H9 (cell line): ENCODE results near the gene ZNF774. TPM values are rescaled to one million over a fixed set of nuclear protein-coding genes. Genes with fewer than 3 reads are reported as not detected.

ENCODE experiments used
- DNase-seq: peaks from one replicate; pipeline ENCODE4 v3.0.0-alpha.2; 2017
- H2AFZ ChIP-seq: one replicate; pipeline ENCODE4 v1.6.1; 2013; ENCODE audit warnings: mild to moderate bottlenecking, low read length, control low read depth, moderate library complexity
- H2AK5ac ChIP-seq: 2 replicates; pipeline ENCODE4 v1.6.1; 2013; ENCODE audit warnings: low read length, control low read depth, mixed read lengths; ENCODE audit not compliant: insufficient read length
- H2BK120ac ChIP-seq: one replicate; pipeline ENCODE4 v1.6.1; 2013; ENCODE audit warnings: low read depth, mild to moderate bottlenecking, low read length, control low read depth, inconsistent platforms; ENCODE audit not compliant: poor library complexity, severe bottlenecking
- H2BK12ac ChIP-seq: 2 replicates; pipeline ENCODE4 v1.6.1; 2013; ENCODE audit warnings: low read length, control low read depth, mixed read lengths, low read depth; ENCODE audit not compliant: insufficient read length
- H2BK15ac ChIP-seq: 2 replicates; pipeline ENCODE4 v1.6.1; 2013; ENCODE audit warnings: low read depth, low read length, control low read depth
- H2BK20ac ChIP-seq: one replicate; pipeline ENCODE4 v1.6.1; 2013; ENCODE audit warnings: low read depth, mild to moderate bottlenecking, low read length, control low read depth, inconsistent platforms; ENCODE audit not compliant: poor library complexity, severe bottlenecking
- H2BK5ac ChIP-seq: 2 replicates; pipeline ENCODE4 v1.6.1; 2013; ENCODE audit warnings: low read length, control low read depth, mixed read lengths; ENCODE audit not compliant: insufficient read length
- H3K14ac ChIP-seq: 2 replicates; pipeline ENCODE4 v1.6.1; 2013; ENCODE audit warnings: low read length, control low read depth; ENCODE audit not compliant: insufficient read depth
- H3K18ac ChIP-seq: 2 replicates; pipeline ENCODE4 v1.6.1; 2013; ENCODE audit warnings: low read depth, mild to moderate bottlenecking, mixed read lengths, low read length, control low read depth; ENCODE audit not compliant: insufficient read length
- H3K23ac ChIP-seq: 2 replicates; pipeline ENCODE4 v1.6.1; 2013; ENCODE audit warnings: low read length, control low read depth, mixed read lengths, low read depth; ENCODE audit not compliant: insufficient read length
- H3K23me2 ChIP-seq: 2 replicates; pipeline ENCODE4 v1.6.1; 2013; ENCODE audit warnings: low read depth, mild to moderate bottlenecking, mixed read lengths, low read length, control low read depth; ENCODE audit not compliant: insufficient read length, poor library complexity, severe bottlenecking
- H3K27ac ChIP-seq: 2 replicates; pipeline ENCODE4 v1.5.1; 2013; ENCODE audit warnings: low read length, control low read depth, mixed read lengths, low read depth; ENCODE audit not compliant: insufficient read length
- H3K27me3 ChIP-seq: 2 replicates; pipeline ENCODE4 v1.6.1; 2013; ENCODE audit warnings: low read length, control low read depth, inconsistent platforms; ENCODE audit not compliant: insufficient read depth
- H3K4ac ChIP-seq: 2 replicates; pipeline ENCODE4 v1.6.1; 2013; ENCODE audit warnings: low read depth, mild to moderate bottlenecking, control low read depth, inconsistent platforms, low read length, moderate library complexity
- H3K4me1 ChIP-seq: 2 replicates; pipeline ENCODE4 v1.6.1; 2013; ENCODE audit warnings: low read length, control low read depth, inconsistent platforms; ENCODE audit not compliant: insufficient read depth
- H3K4me2 ChIP-seq: 2 replicates; pipeline ENCODE4 v1.6.1; 2013; ENCODE audit warnings: low read length, control low read depth, mixed read lengths; ENCODE audit not compliant: insufficient read length, insufficient read depth
- H3K56ac ChIP-seq: 2 replicates; pipeline ENCODE4 v1.6.1; 2013; ENCODE audit warnings: low read depth, mild to moderate bottlenecking, mixed read lengths, low read length, control low read depth; ENCODE audit not compliant: insufficient read length
- H3K79me1 ChIP-seq: 2 replicates; pipeline ENCODE4 v1.6.1; 2013; ENCODE audit warnings: low read depth, mild to moderate bottlenecking, moderate library complexity, low read length, control low read depth, inconsistent platforms; ENCODE audit not compliant: insufficient read depth, poor library complexity, severe bottlenecking
- H3K79me2 ChIP-seq: 2 replicates; pipeline ENCODE4 v1.6.1; 2013; ENCODE audit warnings: low read length, control low read depth, inconsistent platforms; ENCODE audit not compliant: insufficient read depth
- H3K9ac ChIP-seq: 2 replicates; pipeline ENCODE4 v1.6.1; 2013; ENCODE audit warnings: low read length, control low read depth, mixed read lengths; ENCODE audit not compliant: insufficient read length; ENCODE audit errors: extremely low read depth
- H3K9me3 ChIP-seq: one replicate; pipeline ENCODE4 v1.6.1; 2013; ENCODE audit warnings: low read depth, low read length, inconsistent platforms; ENCODE audit not compliant: control insufficient read depth
- H3T11ph ChIP-seq: one replicate; pipeline ENCODE4 v1.6.1; 2013; ENCODE audit warnings: mild to moderate bottlenecking, low read length, control low read depth, inconsistent platforms
- H4K20me1 ChIP-seq: one replicate; pipeline ENCODE4 v1.6.1; 2013; ENCODE audit not compliant: control insufficient read depth, insufficient read length, insufficient read depth
- H4K5ac ChIP-seq: 2 replicates; pipeline ENCODE4 v1.6.1; 2013; ENCODE audit warnings: low read depth, mild to moderate bottlenecking, mixed read lengths, low read length, control low read depth; ENCODE audit not compliant: insufficient read length
- H4K8ac ChIP-seq: replicated peaks from 2 replicates; pipeline ENCODE4 v1.6.1; 2013; ENCODE audit warnings: low read length, control low read depth, mixed read lengths, low read depth; ENCODE audit not compliant: insufficient read length
- H4K91ac ChIP-seq: 2 replicates; pipeline ENCODE4 v1.6.1; 2013; ENCODE audit warnings: low read depth, mild to moderate bottlenecking, moderate library complexity, mixed read lengths, low read length, control low read depth; ENCODE audit not compliant: insufficient read length
- H3K27ac Mint-ChIP-seq, 3 experiments: 2 replicates in 2 of 3; 3 replicates in 1 of 3; pipeline ENCODE4 v1.8.0; 2020 to 2021; ENCODE audit warnings: mixed read lengths in 3 of 3, mild to moderate bottlenecking in 1 of 3, moderate library complexity in 1 of 3
- H3K27me3 Mint-ChIP-seq: 2 replicates; pipeline ENCODE4 v1.8.0; 2021; ENCODE audit warnings: low read depth, mild to moderate bottlenecking, moderate library complexity, mixed read lengths
- H3K36me3 Mint-ChIP-seq, 3 experiments: 2 replicates in 2 of 3; 3 replicates in 1 of 3; pipeline ENCODE4 v1.8.0; 2020 to 2021; ENCODE audit warnings: low read depth in 3 of 3, mixed read lengths in 3 of 3; ENCODE audit not compliant: insufficient read depth in 1 of 3
- H3K4me1 Mint-ChIP-seq, 2 experiments: 2 replicates each; pipeline ENCODE4 v1.8.0; 2020; ENCODE audit warnings: mixed read lengths in 2 of 2
- H3K4me3 Mint-ChIP-seq, 2 experiments: 2 replicates in 1 of 2; 3 replicates in 1 of 2; pipeline ENCODE4 v1.8.0; 2020 to 2021; ENCODE audit warnings: mild to moderate bottlenecking in 2 of 2, mixed read lengths in 2 of 2, moderate library complexity in 1 of 2
- H3K9me3 Mint-ChIP-seq, 2 experiments: 2 replicates in 1 of 2; 3 replicates in 1 of 2; pipeline ENCODE4 v1.8.0; 2020; ENCODE audit warnings: mild to moderate bottlenecking in 2 of 2, mixed read lengths in 2 of 2, moderate library complexity in 1 of 2
- WGBS: extraction: QIAGEN DNeasy Blood & Tissue Kit; methylation state at CpG from one replicate; pipeline ENCODE4 v1.1.7; 2013; ENCODE audit warnings: missing lambda C conversion rate, low lambda C conversion rate, mixed read lengths; ENCODE audit not compliant: insufficient read length; ENCODE audit errors: extremely low coverage; 5-methylcytosine and 5-hydroxymethylcytosine counted together
- total RNA-seq: library from RNA; stranded (reverse); gene quantifications from 2 replicates; pipeline ENCODE4 v1.2.1, GENCODE V29; 2021
- TF ChIP-seq, protein P1 (sequence below): fragments of 200-600 bp; sonication (generic); conservative IDR thresholded peaks from 3 replicates; pipeline ENCODE4 v1.8.0; 2021; ENCODE audit warnings: antibody characterized with exemption, mild to moderate bottlenecking

Gene ZNF774
- total RNA-seq, 1 experiment from 2014 or later = 2.5 TPM

- H2BK12ac ChIP-seq = no peak overlapping the region
- H3K4me2 ChIP-seq = no peak overlapping the region
- DNase-seq = no peak
- H3T11ph ChIP-seq = no peak overlapping the region
- no peak overlapping the region for H3K14ac ChIP-seq
- H4K8ac ChIP-seq = no peak overlapping the region
- no peak overlapping the region for H4K5ac ChIP-seq
- peak overlapping the region; percentile 66 for H3K27ac ChIP-seq
- H3K36me3 Mint-ChIP-seq = peaks cover 4 to 20% (median 12%) of the 10 kb centered on the region in 3 experiments; a peak in 5 of 7 replicates
- no peak overlapping the region for H3K56ac ChIP-seq
- H3K4me1 Mint-ChIP-seq = peaks cover 66 to 68% of the 10 kb centered on the region in 2 experiments
- no peak overlapping the region for H3K23ac ChIP-seq
- H3K4me3 Mint-ChIP-seq = peak overlapping the region in 1 of 2 experiments; percentile 34; a peak in 2 of 5 replicates
- H3K18ac ChIP-seq = no peak overlapping the region
- H2BK15ac ChIP-seq = no peak overlapping the region
- H3K9ac ChIP-seq = no peak overlapping the region
- no peaks in the 10 kb centered on the region for H3K27me3 Mint-ChIP-seq
- no peak overlapping the region for H2BK120ac ChIP-seq
- TF ChIP-seq, protein P1, sequence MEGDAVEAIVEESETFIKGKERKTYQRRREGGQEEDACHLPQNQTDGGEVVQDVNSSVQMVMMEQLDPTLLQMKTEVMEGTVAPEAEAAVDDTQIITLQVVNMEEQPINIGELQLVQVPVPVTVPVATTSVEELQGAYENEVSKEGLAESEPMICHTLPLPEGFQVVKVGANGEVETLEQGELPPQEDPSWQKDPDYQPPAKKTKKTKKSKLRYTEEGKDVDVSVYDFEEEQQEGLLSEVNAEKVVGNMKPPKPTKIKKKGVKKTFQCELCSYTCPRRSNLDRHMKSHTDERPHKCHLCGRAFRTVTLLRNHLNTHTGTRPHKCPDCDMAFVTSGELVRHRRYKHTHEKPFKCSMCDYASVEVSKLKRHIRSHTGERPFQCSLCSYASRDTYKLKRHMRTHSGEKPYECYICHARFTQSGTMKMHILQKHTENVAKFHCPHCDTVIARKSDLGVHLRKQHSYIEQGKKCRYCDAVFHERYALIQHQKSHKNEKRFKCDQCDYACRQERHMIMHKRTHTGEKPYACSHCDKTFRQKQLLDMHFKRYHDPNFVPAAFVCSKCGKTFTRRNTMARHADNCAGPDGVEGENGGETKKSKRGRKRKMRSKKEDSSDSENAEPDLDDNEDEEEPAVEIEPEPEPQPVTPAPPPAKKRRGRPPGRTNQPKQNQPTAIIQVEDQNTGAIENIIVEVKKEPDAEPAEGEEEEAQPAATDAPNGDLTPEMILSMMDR = no peak
- H3K79me2 ChIP-seq = peaks cover 15% of the 10 kb centered on the region; the same call in 1 of the 2 replicates
- no peaks in the 10 kb centered on the region for H4K20me1 ChIP-seq
- no peaks in the 10 kb centered on the region for H3K27me3 ChIP-seq
- no peak overlapping the region for H4K91ac ChIP-seq
- peaks cover 9% of the 10 kb centered on the region; the same call in 1 of the 2 replicates for H3K4me1 ChIP-seq
- no peaks in the 10 kb centered on the region for H3K9me3 ChIP-seq
- no peaks in the 10 kb centered on the region for H3K79me1 ChIP-seq
- no peak overlapping the region for H2AFZ ChIP-seq
- peaks cover 7% of the 10 kb centered on the region for H3K23me2 ChIP-seq
- H3K27ac Mint-ChIP-seq = peak overlapping the region in 2 of 3 experiments; percentile 95 to 97; a peak in 4 of 7 replicates
- H2BK20ac ChIP-seq = no peak overlapping the region
- no peak overlapping the region for H3K4ac ChIP-seq
- H2AK5ac ChIP-seq = no peak overlapping the region
- no peaks in the 10 kb centered on the region for H3K9me3 Mint-ChIP-seq
- WGBS = no CpG with 5 or more reads among the region's 1 CpG
- H2BK5ac ChIP-seq = no peak overlapping the region
Observed at GRCh38 chr15:90393040-90393439, 41.0 kb downstream of the ZNF774 start.
